Osteoblast (primary cell): ENCODE results near the gene SERPINA4. TPM values are rescaled to one million over a fixed set of nuclear protein-coding genes. Genes with fewer than 3 reads are reported as not detected.
"Not testable (repeated sequence)": the region's sequence is repeated elsewhere in the genome, so short reads cannot be mapped to it uniquely, and the experiment has no call there.

ENCODE experiments used
- DNase-seq: peaks from one replicate; pipeline ENCODE4 v3.0.0; 2011; ENCODE audit warnings: low spot score, mixed read lengths; ENCODE audit not compliant: insufficient read length; ENCODE audit errors: missing footprints
- H2AFZ ChIP-seq: 2 replicates; pipeline ENCODE4 v1.6.0; 2011; ENCODE audit warnings: mild to moderate bottlenecking, low read length
- H3K27ac ChIP-seq: 2 replicates; pipeline ENCODE4 v1.5.1; 2011; ENCODE audit warnings: mild to moderate bottlenecking, low read depth, low read length, moderate library complexity
- H3K27me3 ChIP-seq: 2 replicates; pipeline ENCODE4 v1.6.0; 2012; ENCODE audit warnings: mild to moderate bottlenecking, control low read depth, inconsistent platforms, low read length, moderate library complexity; ENCODE audit not compliant: insufficient read depth
- H3K36me3 ChIP-seq: 2 replicates; pipeline ENCODE4 v1.5.1; 2011; ENCODE audit warnings: mild to moderate bottlenecking, low read length, control low read depth, moderate library complexity; ENCODE audit not compliant: insufficient read depth
- H3K4me1 ChIP-seq: 2 replicates; pipeline ENCODE4 v1.5.1; 2011; ENCODE audit warnings: mild to moderate bottlenecking, low read length, control low read depth, moderate library complexity; ENCODE audit not compliant: insufficient read depth
- H3K4me2 ChIP-seq: 2 replicates; pipeline ENCODE4 v1.6.0; 2011; ENCODE audit warnings: mild to moderate bottlenecking, low read length; ENCODE audit not compliant: insufficient read depth
- H3K4me3 ChIP-seq: fragments of 200-600 bp; sonication (generic); 3 replicates; pipeline ENCODE4 v1.5.1; 2012; ENCODE audit warnings: mild to moderate bottlenecking, low read length, inconsistent platforms; ENCODE audit not compliant: insufficient read depth
- H3K79me2 ChIP-seq: 2 replicates; pipeline ENCODE4 v1.6.0; 2012; ENCODE audit warnings: mild to moderate bottlenecking, low read length, control low read depth, inconsistent platforms; ENCODE audit not compliant: insufficient read depth
- H3K9me3 ChIP-seq: 2 replicates; pipeline ENCODE4 v1.5.1; 2011; ENCODE audit warnings: low read depth, low read length, control low read depth
- H4K20me1 ChIP-seq: 2 replicates; pipeline ENCODE4 v1.6.0; 2012; ENCODE audit warnings: mild to moderate bottlenecking, low read length, control low read depth; ENCODE audit not compliant: insufficient read depth
- CTCF ChIP-seq: IDR thresholded peaks from 2 replicates; pipeline ENCODE4 v1.5.1; 2011; ENCODE audit warnings: mild to moderate bottlenecking, low read depth, low read length, moderate library complexity; ENCODE audit errors: extremely low read depth
- total RNA-seq: library from RNA; depleted of rRNA; stranded (reverse); fragments of >200 nt; gene quantifications from 2 replicates; pipeline ENCODE4 v1.2.3, GENCODE V29; 2012

Gene SERPINA4
- total RNA-seq, 1 donor: not detected

GRCh38 chr14:94602722-94603121, 41.5 kb downstream of the SERPINA4 start:
- Histone ChIP-seq H3K79me2 (no peaks in the 10 kb centered on the region), H3K27me3 (no peaks in the 10 kb centered on the region), H3K4me3 (no peak overlapping the region), H3K4me2 (no peak overlapping the region), H4K20me1 (no peaks in the 10 kb centered on the region), H2AFZ (no peak overlapping the region), H3K4me1 (peaks cover 39% of the 10 kb centered on the region), H3K9me3 (no peaks in the 10 kb centered on the region), H3K36me3 (no peaks in the 10 kb centered on the region), H3K27ac (peak overlapping the region; percentile 86)
- DNase-seq: no peak
- no peak for TF ChIP-seq CTCF

- peaks cover 29% of the 10 kb centered on the region for H3K4me1 ChIP-seq
- H2AFZ ChIP-seq: no peak overlapping the region
- no peaks in the 10 kb centered on the region for H4K20me1 ChIP-seq
- TF ChIP-seq CTCF: no peak
- H3K27ac ChIP-seq: no peak overlapping the region
- H3K4me3 ChIP-seq: no peak overlapping the region
- no peaks in the 10 kb centered on the region for H3K79me2 ChIP-seq
- no peaks in the 10 kb centered on the region for H3K36me3 ChIP-seq
- H3K27me3 ChIP-seq: no peaks in the 10 kb centered on the region
- no peaks in the 10 kb centered on the region for H3K9me3 ChIP-seq
- no peak for DNase-seq
- no peak overlapping the region for H3K4me2 ChIP-seq
These were observed 44.1 kb downstream of the SERPINA4 start for GRCh38 chr14:94605361-94605760.

GRCh38 chr14:94608966-94609365, 47.7 kb downstream of the SERPINA4 start:
- not testable (repeated sequence) for H2AFZ ChIP-seq, H4K20me1 ChIP-seq, H3K27me3 ChIP-seq, H3K4me3 ChIP-seq, H3K36me3 ChIP-seq, H3K79me2 ChIP-seq, H3K27ac ChIP-seq, H3K9me3 ChIP-seq, DNase-seq, H3K4me2 ChIP-seq
- peaks cover 13% of the 10 kb centered on the region for H3K4me1 ChIP-seq

GRCh38 chr14:94611179-94611578, 49.9 kb downstream of the SERPINA4 start:
- H2AFZ ChIP-seq: no peak overlapping the region
- H3K36me3 ChIP-seq: no peaks in the 10 kb centered on the region
- H4K20me1 ChIP-seq: no peaks in the 10 kb centered on the region
- no peak for DNase-seq
- H3K4me1 ChIP-seq: peaks cover 13% of the 10 kb centered on the region
- H3K9me3 ChIP-seq: no peaks in the 10 kb centered on the region
- H3K79me2 ChIP-seq: no peaks in the 10 kb centered on the region
- peak overlapping the region; percentile 79 for H3K27ac ChIP-seq
- TF ChIP-seq CTCF: no peak
- H3K4me3 ChIP-seq: no peak overlapping the region
- H3K4me2 ChIP-seq: no peak overlapping the region
- no peaks in the 10 kb centered on the region for H3K27me3 ChIP-seq

- H2AFZ ChIP-seq: peak within 1 kb of the TSS; percentile 35
- TF ChIP-seq CTCF: no peak
- peak within 1 kb of the TSS; percentile 79 for H3K27ac ChIP-seq
- H3K36me3 ChIP-seq: no peaks in the 10 kb centered on the region
- H3K27me3 ChIP-seq: no peaks in the 10 kb centered on the region
- no peak within 1 kb of the TSS for H3K4me3 ChIP-seq
- H4K20me1 ChIP-seq: no peaks in the 10 kb centered on the region
- no peaks in the 10 kb centered on the region for H3K9me3 ChIP-seq
- no peaks in the 10 kb centered on the region for H3K79me2 ChIP-seq
- H3K4me2 ChIP-seq: no peak within 1 kb of the TSS
- no peak for DNase-seq
- H3K4me1 ChIP-seq: peaks cover 9% of the 10 kb centered on the region
These were observed 50.9 kb downstream of the SERPINA4 start, which contains the start of gene SERPINA3 for GRCh38 chr14:94612174-94612573. SERPINA3 (plus strand) TSS chr14:94612391; CDS start chr14:94614442, 2,051 bp downstream.
